ENCODE measurements around the gene LRRC2.

Gene LRRC2

GRCh38 chr3:46485779-46486175 is 80.3 kb downstream of the LRRC2 start:
- no peaks in the 10 kb centered on the region for H3K36me3 ChIP-seq (ENCODE audit: insufficient read depth, low read length)
- H4K20me1 ChIP-seq (ENCODE audit: insufficient read depth, low read length), result no peaks in the 10 kb centered on the region
- H3K27ac ChIP-seq (ENCODE audit: low read length), result no peak overlapping the region
- no peak for DNase-seq
- H3K9ac ChIP-seq (ENCODE audit: low read depth, low read length), result no peak overlapping the region
- no peak overlapping the region for H3K4me2 ChIP-seq (ENCODE audit: insufficient read depth, low read length)
- H3K9me3 ChIP-seq (ENCODE audit: insufficient read depth, low read length, severe bottlenecking), result no peaks in the 10 kb centered on the region
- ATAC-seq (ENCODE audit: insufficient read depth, low read depth), result no peak
- H3K4me3 ChIP-seq (ENCODE audit: low read depth in 1 of 2, low read length in 2 of 2), result no peak overlapping the region
- H3K79me2 ChIP-seq (ENCODE audit: insufficient read depth, low read length), result no peaks in the 10 kb centered on the region
- H2AFZ ChIP-seq (ENCODE audit: low read depth, low read length), result no peak overlapping the region
- H3K27me3 ChIP-seq (ENCODE audit: insufficient read depth, low read length, poor library complexity), result no peaks in the 10 kb centered on the region
- peaks cover 28% of the 10 kb centered on the region for H3K4me1 ChIP-seq (ENCODE audit: insufficient read depth, low read length)
- no peak for TF ChIP-seq CTCF (IDR thresholded peaks at IDR 0.05; ENCODE audit: borderline replicate concordance, extremely low read depth, low read length, poor library complexity, severe bottlenecking)
- no peak for TF ChIP-seq EZH2 (IDR thresholded peaks at IDR 0.05; ENCODE audit: borderline replicate concordance, low read depth, low read length, severe bottlenecking)

GRCh38 chr3:46484911-46485778 is 81.0 kb downstream of the LRRC2 start:
- Histone ChIP-seq H3K9ac (ENCODE audit: low read depth, low read length) (no peak overlapping the region), H3K9me3 (ENCODE audit: insufficient read depth, low read length, severe bottlenecking) (no peaks in the 10 kb centered on the region), H4K20me1 (ENCODE audit: insufficient read depth, low read length) (no peaks in the 10 kb centered on the region), H2AFZ (ENCODE audit: low read depth, low read length) (no peak overlapping the region), H3K4me1 (ENCODE audit: insufficient read depth, low read length) (peaks cover 22% of the 10 kb centered on the region), H3K36me3 (ENCODE audit: insufficient read depth, low read length) (no peaks in the 10 kb centered on the region), H3K27ac (ENCODE audit: low read length) (no peak overlapping the region), H3K4me2 (ENCODE audit: insufficient read depth, low read length) (no peak overlapping the region), H3K79me2 (ENCODE audit: insufficient read depth, low read length) (no peaks in the 10 kb centered on the region), H3K27me3 (ENCODE audit: insufficient read depth, low read length, poor library complexity) (no peaks in the 10 kb centered on the region), H3K4me3 (ENCODE audit: low read depth in 1 of 2, low read length in 2 of 2) (no peak overlapping the region)
- ATAC-seq (ENCODE audit: insufficient read depth, low read depth) (no peak), DNase-seq (no peak)
- TF ChIP-seq CTCF (IDR thresholded peaks at IDR 0.05; ENCODE audit: borderline replicate concordance, extremely low read depth, low read length, poor library complexity, severe bottlenecking), result no peak
- no peak for TF ChIP-seq EZH2 (IDR thresholded peaks at IDR 0.05; ENCODE audit: borderline replicate concordance, low read depth, low read length, severe bottlenecking)

- ATAC-seq (ENCODE audit: insufficient read depth, low read depth) (no peak), DNase-seq (no peak)
- H3K4me2 ChIP-seq (ENCODE audit: insufficient read depth, low read length), result no peak overlapping the region
Observed at GRCh38 chr3:46484388-46484787, 81.7 kb downstream of the LRRC2 start.

More at GRCh38 chr3:46484388-46484787, 81.7 kb downstream of the LRRC2 start:
- Histone ChIP-seq H3K4me3 (ENCODE audit: low read depth in 1 of 2, low read length in 2 of 2) (no peak overlapping the region), H3K36me3 (ENCODE audit: insufficient read depth, low read length) (no peaks in the 10 kb centered on the region), H3K79me2 (ENCODE audit: insufficient read depth, low read length) (no peaks in the 10 kb centered on the region), H3K4me1 (ENCODE audit: insufficient read depth, low read length) (peaks cover 14% of the 10 kb centered on the region), H3K9me3 (ENCODE audit: insufficient read depth, low read length, severe bottlenecking) (no peaks in the 10 kb centered on the region), H3K9ac (ENCODE audit: low read depth, low read length) (no peak overlapping the region), H2AFZ (ENCODE audit: low read depth, low read length) (no peak overlapping the region), H3K27ac (ENCODE audit: low read length) (no peak overlapping the region), H4K20me1 (ENCODE audit: insufficient read depth, low read length) (no peaks in the 10 kb centered on the region), H3K27me3 (ENCODE audit: insufficient read depth, low read length, poor library complexity) (no peaks in the 10 kb centered on the region)
- TF ChIP-seq EZH2 (IDR thresholded peaks at IDR 0.05; ENCODE audit: borderline replicate concordance, low read depth, low read length, severe bottlenecking), result no peak
- no peak for TF ChIP-seq CTCF (IDR thresholded peaks at IDR 0.05; ENCODE audit: borderline replicate concordance, extremely low read depth, low read length, poor library complexity, severe bottlenecking)

Data from DND-41 (cell line).